CD4-positive, alpha-beta T cell treated with Interleukin-17A for 1 hour (primary cell): Measurements from ENCODE around the gene AFAP1.
A peak's percentile ranks its signal among the peaks of the same experiment; 100 is the strongest.

Experiments used
- DNase-seq: peaks from one replicate; pipeline ENCODE4 v3.0.0-alpha.2; 2020

AFAP1 gene, protein sequence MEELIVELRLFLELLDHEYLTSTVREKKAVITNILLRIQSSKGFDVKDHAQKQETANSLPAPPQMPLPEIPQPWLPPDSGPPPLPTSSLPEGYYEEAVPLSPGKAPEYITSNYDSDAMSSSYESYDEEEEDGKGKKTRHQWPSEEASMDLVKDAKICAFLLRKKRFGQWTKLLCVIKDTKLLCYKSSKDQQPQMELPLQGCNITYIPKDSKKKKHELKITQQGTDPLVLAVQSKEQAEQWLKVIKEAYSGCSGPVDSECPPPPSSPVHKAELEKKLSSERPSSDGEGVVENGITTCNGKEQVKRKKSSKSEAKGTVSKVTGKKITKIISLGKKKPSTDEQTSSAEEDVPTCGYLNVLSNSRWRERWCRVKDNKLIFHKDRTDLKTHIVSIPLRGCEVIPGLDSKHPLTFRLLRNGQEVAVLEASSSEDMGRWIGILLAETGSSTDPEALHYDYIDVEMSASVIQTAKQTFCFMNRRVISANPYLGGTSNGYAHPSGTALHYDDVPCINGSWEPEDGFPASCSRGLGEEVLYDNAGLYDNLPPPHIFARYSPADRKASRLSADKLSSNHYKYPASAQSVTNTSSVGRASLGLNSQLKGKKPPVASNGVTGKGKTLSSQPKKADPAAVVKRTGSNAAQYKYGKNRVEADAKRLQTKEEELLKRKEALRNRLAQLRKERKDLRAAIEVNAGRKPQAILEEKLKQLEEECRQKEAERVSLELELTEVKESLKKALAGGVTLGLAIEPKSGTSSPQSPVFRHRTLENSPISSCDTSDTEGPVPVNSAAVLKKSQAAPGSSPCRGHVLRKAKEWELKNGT

DNA sequence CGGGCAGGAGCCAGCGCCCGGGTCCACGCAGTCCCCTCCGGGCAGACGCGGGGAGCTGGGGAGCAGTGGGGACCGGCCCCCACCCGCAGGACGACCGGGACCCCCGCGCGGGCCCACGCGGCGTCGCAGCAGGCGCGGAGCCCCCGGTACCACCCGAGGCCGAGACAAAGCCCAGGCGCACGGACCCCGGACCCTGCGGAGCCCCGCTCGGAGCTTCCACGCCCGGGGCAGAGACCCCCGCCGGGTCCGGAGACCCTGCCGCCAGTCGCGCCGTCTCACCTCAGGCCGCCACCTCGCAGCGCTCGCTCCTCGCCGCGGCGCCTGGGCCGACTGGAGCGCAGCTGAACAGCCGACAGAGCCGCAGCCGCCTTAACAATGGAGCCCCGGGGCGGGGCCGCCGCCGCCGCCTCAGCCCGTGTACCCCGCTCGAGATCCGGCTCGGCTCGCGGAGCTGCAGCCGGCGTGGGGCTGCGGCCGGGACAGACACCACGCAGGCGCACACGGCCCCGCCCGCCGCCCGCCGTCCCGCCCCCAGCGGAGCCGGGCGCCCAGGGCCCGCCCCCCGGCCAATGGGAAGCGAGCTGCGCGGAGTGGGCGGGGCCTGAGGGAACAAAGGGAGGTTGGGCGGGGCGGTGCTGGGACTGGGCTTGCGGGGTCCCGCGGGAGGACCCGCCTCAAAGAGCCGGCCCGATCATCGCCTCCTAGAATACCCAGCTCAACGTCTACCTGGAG is at the start of gene AFAP1:
TSS of gene AFAP1 (minus strand) at position 485 of the 732 bp plus-strand sequence. CDS start 67,783 bp downstream, outside the sequence.
- peak; percentile 89 for DNase-seq

- no peak for DNase-seq
Measured at GRCh38 chr4:7988437-7988836, 48.8 kb upstream of the AFAP1 start.

DNA sequence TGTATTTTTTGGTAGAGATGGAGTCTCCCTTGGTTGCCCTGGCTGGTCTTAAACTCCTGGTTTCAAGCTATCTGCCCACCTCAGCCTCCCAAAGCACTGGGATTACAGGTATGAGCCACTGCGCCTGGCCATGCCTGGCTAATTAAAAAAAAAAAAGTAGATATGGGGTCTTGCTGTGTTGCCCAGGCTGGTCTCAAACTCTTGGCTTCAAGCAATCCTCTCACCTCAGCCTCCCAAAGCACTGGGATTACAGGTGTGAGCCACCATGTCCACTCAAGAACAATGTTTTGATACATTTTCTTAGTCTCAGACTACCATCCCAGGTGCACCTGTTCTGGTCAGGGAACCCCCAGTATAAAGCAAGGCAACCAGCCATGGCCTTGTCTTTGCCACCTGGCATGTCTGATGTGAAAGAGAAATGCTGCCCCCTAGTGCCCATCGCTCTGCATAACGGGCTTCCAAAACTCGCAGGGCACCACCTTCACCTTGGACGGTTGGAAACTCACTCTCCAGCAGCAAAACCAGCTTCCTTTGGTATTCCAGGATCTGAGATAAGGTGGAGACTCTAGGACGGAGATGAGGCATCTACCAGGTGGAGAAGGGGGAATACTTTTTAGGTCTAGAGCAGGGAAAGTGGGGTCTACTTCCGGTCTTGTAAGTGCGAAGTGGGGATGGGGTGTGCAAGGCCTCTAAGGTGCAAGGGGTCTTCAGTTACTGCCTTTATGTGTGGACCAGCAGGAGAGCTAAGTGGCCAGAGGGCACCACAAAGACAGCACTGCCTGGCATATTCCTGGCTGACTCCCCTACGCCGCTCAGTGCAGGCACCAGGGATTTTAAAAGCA is 47.7 kb upstream of the AFAP1 start:
- peak; percentile 81 for DNase-seq

DNA sequence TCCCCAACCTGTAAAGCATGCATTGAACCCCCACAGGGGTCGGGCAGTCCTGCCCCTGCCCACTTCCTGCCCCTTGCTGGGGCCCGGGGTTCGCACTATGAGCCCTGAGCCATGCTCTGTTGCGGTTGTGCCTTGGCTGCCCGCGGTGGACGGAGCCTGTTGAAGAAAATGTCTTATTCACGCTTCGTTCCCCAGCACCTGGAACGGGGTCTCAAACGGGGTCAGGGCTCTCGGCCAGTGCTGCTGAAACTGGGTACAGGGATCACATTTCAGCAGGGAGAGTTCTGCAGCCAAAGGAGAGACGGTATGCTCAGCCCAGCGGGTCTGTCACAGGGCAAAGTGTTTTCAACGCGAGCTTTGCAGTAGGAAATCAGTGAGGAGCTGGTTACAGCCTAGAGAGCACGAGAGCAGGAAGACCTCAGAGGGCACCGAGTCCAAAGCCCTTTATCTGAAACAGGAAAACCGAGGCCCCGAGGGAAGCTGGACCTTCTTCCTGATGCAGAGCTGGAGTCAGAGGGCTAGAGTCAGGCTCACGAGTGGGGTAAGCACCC is 46.3 kb upstream of the AFAP1 start:
- no peak for DNase-seq

GRCh38 chr4:7985072-7985471 is 45.4 kb upstream of the AFAP1 start:
- DNase-seq = no peak

GRCh38 chr4:7984286-7984925 is 44.7 kb upstream of the AFAP1 start:
- no peak for DNase-seq

GRCh38 chr4:7983296-7983695 is 43.6 kb upstream of the AFAP1 start:
- no peak for DNase-seq

DNA sequence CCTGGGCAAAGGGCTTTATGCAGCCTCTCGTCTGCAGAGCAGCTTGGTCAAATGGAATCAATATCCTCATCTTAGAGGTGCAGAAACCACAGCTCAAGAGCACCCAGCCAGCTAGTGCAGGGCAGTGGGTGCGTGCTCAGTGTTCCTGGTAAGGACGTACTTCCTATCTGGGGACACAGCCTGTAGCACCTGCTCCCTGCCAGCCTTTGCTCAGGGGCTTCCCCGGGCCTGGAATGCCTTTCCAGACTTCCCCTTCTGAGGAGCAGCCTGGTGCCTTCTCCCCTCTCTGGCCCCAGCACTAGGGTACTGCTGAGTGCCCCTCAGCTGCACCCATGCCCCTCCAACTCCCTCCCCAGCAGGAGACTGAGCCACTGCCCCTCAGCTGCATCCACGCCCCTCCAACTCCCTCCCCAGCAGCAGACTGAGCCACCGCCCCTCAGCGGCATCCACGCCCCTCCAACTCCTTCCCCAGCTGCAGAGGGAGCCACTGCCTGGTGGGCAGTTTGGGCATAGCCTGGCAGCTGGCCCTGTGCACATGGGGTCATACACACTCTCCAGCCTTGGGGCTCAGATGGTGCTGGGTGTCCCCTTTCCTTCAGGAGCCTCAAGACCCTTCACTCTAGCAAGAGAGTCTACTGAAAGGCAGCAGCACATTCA is 42.2 kb upstream of the AFAP1 start:
- no peak for DNase-seq

DNA sequence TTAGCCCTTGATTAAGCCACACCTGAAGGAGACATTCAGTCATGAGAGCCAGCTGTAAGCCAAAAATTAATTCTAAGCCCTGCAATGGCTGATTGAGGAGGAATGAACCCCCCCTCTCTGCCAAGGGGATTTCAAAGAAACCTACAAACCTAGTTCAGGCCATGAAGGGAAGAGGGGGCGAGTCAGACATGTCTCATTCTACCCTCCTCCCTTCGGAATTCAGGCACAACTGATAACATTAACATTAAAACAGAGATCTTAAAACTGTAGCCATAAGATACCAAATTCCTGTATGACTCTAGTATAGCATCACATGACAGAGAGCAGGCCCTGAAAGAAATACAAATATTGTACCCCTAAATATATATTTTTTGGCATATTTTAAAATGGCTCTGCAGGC is 40.4 kb upstream of the AFAP1 start:
- no peak for DNase-seq

- DNase-seq = no peak
Measured at GRCh38 chr4:7979652-7979968, 39.9 kb upstream of the AFAP1 start.

DNA sequence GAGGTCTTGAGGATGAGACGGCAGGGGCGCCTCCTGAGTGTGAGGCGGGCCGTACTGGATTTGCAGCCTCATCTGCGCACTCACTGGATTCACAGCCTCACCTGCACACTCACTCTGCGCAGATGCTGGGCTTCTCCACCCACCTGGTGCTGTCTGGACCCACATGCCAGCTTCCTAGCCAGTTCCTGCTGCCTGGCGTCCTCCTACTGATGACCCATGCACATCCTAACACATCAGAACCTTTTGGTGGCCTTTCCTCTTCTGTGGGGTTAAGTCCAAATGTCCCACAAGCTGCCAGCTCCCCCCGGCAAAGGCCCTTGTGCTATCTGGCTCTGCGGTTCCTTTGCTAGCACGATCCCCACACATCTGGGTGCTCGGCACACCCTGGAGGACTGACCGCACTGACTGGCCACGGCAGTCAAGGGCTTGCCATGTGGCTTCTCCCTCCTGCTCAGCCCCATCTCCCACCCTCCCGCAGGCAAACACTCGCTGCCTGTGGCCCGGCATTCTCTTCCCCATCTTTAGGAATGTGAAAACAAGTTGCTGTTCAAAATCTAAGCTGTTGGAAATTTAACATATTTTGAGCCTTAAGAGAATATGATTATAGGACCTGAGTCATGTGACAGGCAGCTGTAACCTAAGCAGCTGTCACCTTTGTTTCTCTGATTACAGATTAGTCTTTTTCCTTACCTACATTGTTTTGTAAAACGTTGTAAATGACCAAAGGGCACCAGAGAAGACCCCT is 39.4 kb upstream of the AFAP1 start:
- no peak for DNase-seq

DNA sequence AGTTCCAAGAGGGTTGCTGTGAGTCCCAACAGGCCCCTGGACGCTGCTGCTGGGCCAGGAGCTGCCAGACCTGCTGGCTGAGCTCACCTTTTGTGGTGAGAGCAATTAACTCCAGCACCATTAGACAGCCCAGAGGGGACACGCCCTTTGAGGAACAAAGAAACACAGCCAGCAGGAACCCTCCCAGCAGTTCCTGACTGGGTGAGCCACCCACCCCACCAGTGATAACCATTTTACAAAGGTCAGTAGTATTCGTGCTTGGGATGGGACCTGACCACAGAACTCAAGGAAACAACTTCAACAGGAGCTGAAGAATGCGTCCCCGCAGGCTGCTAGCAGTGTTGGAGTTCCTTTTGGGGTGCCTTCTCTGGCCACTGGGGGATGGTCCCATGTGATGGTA is 38.8 kb upstream of the AFAP1 start:
- no peak for DNase-seq

DNA sequence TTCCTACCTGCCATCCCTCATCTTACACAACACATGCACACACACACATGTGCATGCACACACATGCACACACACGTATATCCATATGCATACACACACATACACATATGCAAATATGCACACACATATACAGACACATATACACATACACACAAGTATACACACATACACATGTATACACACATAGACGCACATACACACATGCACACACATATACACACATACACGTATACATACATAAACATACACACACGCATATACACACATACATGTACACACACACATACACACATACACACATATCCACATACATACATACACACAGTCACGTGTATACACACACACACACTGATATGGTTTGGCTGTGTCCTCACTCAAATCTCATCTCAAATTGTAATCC is 37.0 kb upstream of the AFAP1 start:
- DNase-seq = no peak

GRCh38 chr4:7976025-7976424 is 36.4 kb upstream of the AFAP1 start:
- DNase-seq = no peak

GRCh38 chr4:7974425-7974824 is 34.8 kb upstream of the AFAP1 start:
- DNase-seq = no peak

DNA sequence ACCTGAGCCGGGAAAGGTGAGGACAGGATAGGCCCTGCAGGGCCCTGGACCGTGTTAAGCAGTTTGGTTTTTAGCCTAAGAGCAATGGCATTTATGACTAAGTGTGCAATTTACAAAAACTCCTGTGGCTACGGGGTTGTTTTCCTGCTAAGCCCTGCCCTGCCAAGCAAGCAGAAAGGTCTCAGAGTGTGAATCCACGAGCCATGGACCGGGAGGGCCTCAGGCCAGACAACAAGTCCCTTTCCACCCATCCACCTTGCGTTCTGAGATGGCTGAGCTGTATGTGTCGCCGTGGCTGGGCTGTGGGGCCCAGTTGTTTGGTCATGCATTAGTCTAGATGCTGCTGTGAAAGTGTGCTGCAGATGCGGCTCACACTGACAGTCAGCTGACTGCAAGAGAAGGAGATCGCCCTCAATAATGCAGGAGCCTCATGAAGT is 33.9 kb upstream of the AFAP1 start:
- peak; percentile 10 for DNase-seq

- peak; percentile 15 for DNase-seq
Measured at GRCh38 chr4:7971881-7972500, 32.3 kb upstream of the AFAP1 start.

DNA sequence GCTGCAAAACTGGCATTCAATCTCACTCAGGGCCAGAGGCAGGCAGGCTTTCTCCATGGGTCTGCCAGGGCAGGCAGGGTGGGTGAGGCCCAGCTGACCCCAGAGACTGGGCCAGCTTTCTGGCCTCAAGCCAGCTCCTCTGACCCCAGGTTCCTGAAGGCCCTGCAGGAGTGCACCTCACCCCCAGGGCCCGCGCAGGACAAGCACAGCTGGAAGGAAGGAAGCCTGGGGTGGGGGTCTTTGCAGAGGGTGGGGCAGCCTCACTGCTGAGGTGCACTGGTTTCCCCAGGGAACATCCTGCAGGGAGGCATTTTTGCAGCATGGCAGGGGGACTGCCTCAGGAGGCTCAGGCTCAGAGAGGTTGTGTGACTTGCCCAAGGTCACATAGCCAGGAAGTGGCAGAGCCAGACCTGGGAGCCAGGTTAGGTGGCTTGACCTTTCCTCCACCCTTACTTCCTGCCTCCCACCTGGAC is 31.5 kb upstream of the AFAP1 start:
- no peak for DNase-seq

- no peak for DNase-seq
Measured at GRCh38 chr4:7970361-7970946, 30.8 kb upstream of the AFAP1 start.
